HCT116 (cell line): ENCODE results near the gene PJA1. TPM values are rescaled to one million over a fixed set of nuclear protein-coding genes. Genes with fewer than 3 reads are reported as not detected.

Experiments used
- ATAC-seq: fragments of 200-7000 bp; cut with Tn5 transposase; 2 replicates; pipeline ENCODE4 v1.9.1; 2020; ENCODE audit warnings: mild to moderate bottlenecking, moderate library complexity
- BruUV-seq: library from RNA; stranded (reverse); fragments of 400-500 nt; replicated peaks from 2 replicates; lab custom pipeline; 2021; lab: Mats Ljungman, UMichigan
- CTCF ChIA-PET: fragments of 300-600 bp; sonication (Branson Sonifier 250); formaldehyde crosslinking; loops from one replicate; lab custom pipeline; 2021; ENCODE audit warnings: antibody characterized with exemption; lab: Charles Lee
- POLR2A ChIA-PET: fragments of 300-600, 350-600 bp; sonication (Branson Sonifier 250); formaldehyde crosslinking; loops from one replicate; lab custom pipeline; 2021; ENCODE audit warnings: antibody characterized with exemption; lab: Charles Lee
- RAD21 ChIA-PET, 2 experiments: fragments of 300-600 bp; sonication (Branson Sonifier 250); formaldehyde crosslinking; loops; one replicate each; lab custom pipeline; 2023; ENCODE audit warnings: low total read pairs in 2 of 2; ENCODE audit not compliant: uncharacterized antibody in 2 of 2, unreplicated experiment in 2 of 2, low non-redundant PET in 1 of 2; lab: Charles Lee
- DNase-seq: peaks from one replicate; pipeline ENCODE4 v3.0.0-alpha.2; 2010; ENCODE audit warnings: low read depth, low spot score
- H2AFZ ChIP-seq: fragments of 200-600 bp; shearing (Covaris generic), sonication (generic); 2 replicates; pipeline ENCODE4 v1.6.1; 2017; ENCODE audit warnings: low read depth, mixed run types, mixed read lengths, antibody characterized with exemption, low read length; ENCODE audit not compliant: poor library complexity, severe bottlenecking
- H3K27ac ChIP-seq: 2 replicates; pipeline ENCODE4 v1.5.1; 2012; ENCODE audit warnings: low read depth, low read length
- H3K27me3 ChIP-seq: fragments of 200-600 bp; sonication (generic); 2 replicates; pipeline ENCODE4 v1.6.1; 2016; ENCODE audit warnings: mixed run types, low read length, mixed read lengths; ENCODE audit not compliant: insufficient read depth
- H3K36me3 ChIP-seq, 2 experiments: fragments of 200-500 bp in 1 of 2; fragments of 200-600 bp in 1 of 2; sonication (Bioruptor generic) in 1 of 2; sonication (generic) in 1 of 2; 2 replicates each; pipeline versions ENCODE4 v1.5.1 to v1.6.1; 2014 to 2016; ENCODE audit warnings: low read length in 2 of 2, inconsistent platforms in 1 of 2, mixed read lengths in 1 of 2, mixed run types in 1 of 2; ENCODE audit not compliant: insufficient read depth in 2 of 2, control insufficient read depth in 1 of 2
- H3K4me1 ChIP-seq, 2 experiments: fragments of 200-600 bp in 1 of 2; sonication (generic) in 1 of 2; 2 replicates each; pipeline versions ENCODE4 v1.5.1 to v1.6.1; 2012 to 2017; ENCODE audit warnings: low read length in 2 of 2, inconsistent platforms in 1 of 2, mild to moderate bottlenecking in 1 of 2, mixed read lengths in 1 of 2, mixed run types in 1 of 2, moderate library complexity in 1 of 2; ENCODE audit not compliant: insufficient read depth in 2 of 2, control insufficient read depth in 1 of 2
- H3K4me2 ChIP-seq: fragments of 200-600 bp; sonication (generic); 2 replicates; pipeline ENCODE4 v1.6.1; 2017; ENCODE audit warnings: mixed run types, low read length, mixed read lengths
- H3K4me3 ChIP-seq, 2 experiments: fragments of 200-600 bp in 1 of 2; sonication (generic) in 1 of 2; replicated peaks in 1 of 2; 2 replicates each; pipeline ENCODE4 v1.5.1; 2011 to 2016; ENCODE audit warnings: low read length in 2 of 2, control low read depth in 1 of 2, low read depth in 1 of 2, mild to moderate bottlenecking in 1 of 2, mixed read lengths in 1 of 2, mixed run types in 1 of 2
- H3K79me2 ChIP-seq: fragments of 200-600 bp; sonication (generic); 2 replicates; pipeline ENCODE4 v1.6.1; 2017; ENCODE audit warnings: mild to moderate bottlenecking, mixed run types, low read length, moderate library complexity, mixed read lengths; ENCODE audit not compliant: insufficient read depth
- H3K9ac ChIP-seq: fragments of 200-600 bp; sonication (generic); 2 replicates; pipeline ENCODE4 v1.6.1; 2016; ENCODE audit warnings: low read length, mixed read lengths
- H3K9me2 ChIP-seq: fragments of 200-600 bp; sonication (generic), shearing (Covaris generic); 2 replicates; pipeline ENCODE4 v1.6.1; 2017; ENCODE audit warnings: mixed run types, mild to moderate bottlenecking, moderate library complexity; ENCODE audit not compliant: insufficient read depth
- H3K9me3 ChIP-seq, 2 experiments: fragments of 200-500 bp in 1 of 2; fragments of 200-600 bp in 1 of 2; sonication (Bioruptor generic) in 1 of 2; sonication (generic) in 1 of 2; 2 replicates each; pipeline ENCODE4 v1.6.1; 2014 to 2017; ENCODE audit warnings: low read length in 2 of 2, mixed read lengths in 2 of 2, inconsistent platforms in 1 of 2, low read depth in 1 of 2, mild to moderate bottlenecking in 1 of 2, mixed run types in 1 of 2, moderate library complexity in 1 of 2; ENCODE audit not compliant: control insufficient read depth in 1 of 2, insufficient read depth in 1 of 2
- H4K20me1 ChIP-seq: fragments of 200-600 bp; sonication (generic), shearing (Covaris generic); 2 replicates; pipeline ENCODE4 v1.6.1; 2017; ENCODE audit warnings: mixed run types, mild to moderate bottlenecking, moderate library complexity; ENCODE audit not compliant: insufficient read depth
- CBX3 ChIP-seq: IDR thresholded peaks from 2 replicates; pipeline ENCODE4 v1.6.1; 2012; ENCODE audit warnings: low read depth
- CEBPB ChIP-seq: IDR thresholded peaks from 2 replicates; pipeline ENCODE4 v1.6.1; 2012; ENCODE audit warnings: low read depth
- EZH2phosphoT487 ChIP-seq: fragments of 200-600 bp; IDR thresholded peaks from 2 replicates; pipeline ENCODE4 v1.6.1; 2018; ENCODE audit warnings: antibody characterized with exemption, borderline replicate concordance
- FOSL1 ChIP-seq: IDR thresholded peaks from 2 replicates; pipeline ENCODE4 v1.6.1; 2012; ENCODE audit warnings: low read depth
- JUND ChIP-seq: IDR thresholded peaks from 2 replicates; pipeline ENCODE4 v1.6.1; 2012
- POLR2A ChIP-seq: IDR thresholded peaks from 2 replicates; pipeline ENCODE4 v1.7.0; 2011; ENCODE audit warnings: borderline replicate concordance; ENCODE audit not compliant: insufficient read depth, insufficient read length; ENCODE audit errors: extremely low read depth
- POLR2AphosphoS5 ChIP-seq: IDR thresholded peaks from 2 replicates; pipeline ENCODE4 v1.6.1; 2011; ENCODE audit warnings: mild to moderate bottlenecking, low read depth, low read length, moderate library complexity
- SIN3A ChIP-seq: IDR thresholded peaks from 2 replicates; pipeline ENCODE4 v1.6.1; 2012; ENCODE audit warnings: low read depth
- SP1 ChIP-seq: IDR thresholded peaks from 2 replicates; pipeline ENCODE4 v1.6.1; 2012; ENCODE audit warnings: low read depth
- SRF ChIP-seq: IDR thresholded peaks from 2 replicates; pipeline ENCODE4 v1.6.1; 2012; ENCODE audit warnings: low read depth
- ZFX ChIP-seq: fragments of 450-650 bp; IDR thresholded peaks from 2 replicates; pipeline ENCODE4 v1.6.1; 2017
- intact Hi-C: fragments of 100-400 bp; cut with micrococcal nuclease; formaldehyde crosslinking; loops from 2 replicates; pipeline ENCODE4 v1.10.0; 2022
- total RNA-seq: library from RNA; stranded (reverse); gene quantifications from one replicate; pipeline ENCODE4 v1.2.1, GENCODE V29; 2021; ENCODE audit not compliant: unreplicated experiment
- TF ChIP-seq, protein P1 (sequence below): IDR thresholded peaks from 2 replicates; pipeline ENCODE4 v1.6.1; 2012
- TF ChIP-seq, protein P2 (sequence below): IDR thresholded peaks from 2 replicates; pipeline ENCODE4 v1.6.1; 2012; ENCODE audit warnings: low read depth
- TF ChIP-seq, protein P3 (sequence below): IDR thresholded peaks from 2 replicates; pipeline ENCODE4 v1.6.1; 2012

Gene PJA1
- total RNA-seq, 1 experiment from 2014 or later, result 15.7 TPM

DNA sequence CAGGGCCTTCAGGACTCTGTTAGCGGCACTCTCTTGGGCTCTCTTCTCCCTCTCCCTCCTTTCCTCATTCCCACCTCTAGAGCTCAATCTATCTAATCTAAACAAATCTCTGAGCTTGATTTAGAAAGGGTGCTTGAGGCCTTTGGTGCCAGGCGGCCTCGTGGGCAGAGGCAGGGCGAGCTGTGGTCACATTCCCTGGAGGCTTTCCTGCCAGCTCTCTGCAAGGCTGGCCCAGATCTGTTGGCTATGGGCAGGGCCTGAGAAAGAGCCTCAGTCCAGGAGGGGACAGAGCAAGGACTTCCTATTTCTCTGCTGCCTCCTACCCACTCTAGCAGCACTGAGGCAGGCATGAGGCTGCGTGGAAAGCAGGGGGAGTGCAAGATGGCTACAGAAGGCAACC is 38.6 kb downstream of the PJA1 start:
- RAD21 ChIA-PET, result no interaction called here
- DNase-seq, result no peak
- POLR2A ChIA-PET, result no interaction called here
- intact Hi-C loops, result no loop called here
- H3K9me3 ChIP-seq, result no peaks in the 10 kb centered on the region
- BruUV-seq, result no TSS peak
- H3K36me3 ChIP-seq, result no peaks in the 10 kb centered on the region
- no peaks in the 10 kb centered on the region for H3K79me2 ChIP-seq
- TF ChIP-seq, protein P1, sequence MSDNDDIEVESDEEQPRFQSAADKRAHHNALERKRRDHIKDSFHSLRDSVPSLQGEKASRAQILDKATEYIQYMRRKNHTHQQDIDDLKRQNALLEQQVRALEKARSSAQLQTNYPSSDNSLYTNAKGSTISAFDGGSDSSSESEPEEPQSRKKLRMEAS, result no peak
- TF ChIP-seq SIN3A (no peak), CEBPB (no peak), SP1 (no peak), JUND (no peak), POLR2AphosphoS5 (no peak), ZFX (no peak), FOSL1 (no peak), POLR2A (no peak), EZH2phosphoT487 (no peak), CBX3 (no peak), SRF (no peak)
- TF ChIP-seq, protein P2, sequence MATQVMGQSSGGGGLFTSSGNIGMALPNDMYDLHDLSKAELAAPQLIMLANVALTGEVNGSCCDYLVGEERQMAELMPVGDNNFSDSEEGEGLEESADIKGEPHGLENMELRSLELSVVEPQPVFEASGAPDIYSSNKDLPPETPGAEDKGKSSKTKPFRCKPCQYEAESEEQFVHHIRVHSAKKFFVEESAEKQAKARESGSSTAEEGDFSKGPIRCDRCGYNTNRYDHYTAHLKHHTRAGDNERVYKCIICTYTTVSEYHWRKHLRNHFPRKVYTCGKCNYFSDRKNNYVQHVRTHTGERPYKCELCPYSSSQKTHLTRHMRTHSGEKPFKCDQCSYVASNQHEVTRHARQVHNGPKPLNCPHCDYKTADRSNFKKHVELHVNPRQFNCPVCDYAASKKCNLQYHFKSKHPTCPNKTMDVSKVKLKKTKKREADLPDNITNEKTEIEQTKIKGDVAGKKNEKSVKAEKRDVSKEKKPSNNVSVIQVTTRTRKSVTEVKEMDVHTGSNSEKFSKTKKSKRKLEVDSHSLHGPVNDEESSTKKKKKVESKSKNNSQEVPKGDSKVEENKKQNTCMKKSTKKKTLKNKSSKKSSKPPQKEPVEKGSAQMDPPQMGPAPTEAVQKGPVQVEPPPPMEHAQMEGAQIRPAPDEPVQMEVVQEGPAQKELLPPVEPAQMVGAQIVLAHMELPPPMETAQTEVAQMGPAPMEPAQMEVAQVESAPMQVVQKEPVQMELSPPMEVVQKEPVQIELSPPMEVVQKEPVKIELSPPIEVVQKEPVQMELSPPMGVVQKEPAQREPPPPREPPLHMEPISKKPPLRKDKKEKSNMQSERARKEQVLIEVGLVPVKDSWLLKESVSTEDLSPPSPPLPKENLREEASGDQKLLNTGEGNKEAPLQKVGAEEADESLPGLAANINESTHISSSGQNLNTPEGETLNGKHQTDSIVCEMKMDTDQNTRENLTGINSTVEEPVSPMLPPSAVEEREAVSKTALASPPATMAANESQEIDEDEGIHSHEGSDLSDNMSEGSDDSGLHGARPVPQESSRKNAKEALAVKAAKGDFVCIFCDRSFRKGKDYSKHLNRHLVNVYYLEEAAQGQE, result no peak
- TF ChIP-seq, protein P3, sequence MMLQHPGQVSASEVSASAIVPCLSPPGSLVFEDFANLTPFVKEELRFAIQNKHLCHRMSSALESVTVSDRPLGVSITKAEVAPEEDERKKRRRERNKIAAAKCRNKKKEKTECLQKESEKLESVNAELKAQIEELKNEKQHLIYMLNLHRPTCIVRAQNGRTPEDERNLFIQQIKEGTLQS, result no peak
- no peak overlapping the region for H3K9ac ChIP-seq
- no peak overlapping the region for H3K27ac ChIP-seq
- no peaks in the 10 kb centered on the region for H3K4me1 ChIP-seq
- H3K4me3 ChIP-seq, result no peak overlapping the region
- no peaks in the 10 kb centered on the region for H3K9me2 ChIP-seq
- CTCF ChIA-PET, result no interaction called here
- no peaks in the 10 kb centered on the region for H3K27me3 ChIP-seq
- no peak overlapping the region for H3K4me2 ChIP-seq
- H2AFZ ChIP-seq, result no peak overlapping the region
- H4K20me1 ChIP-seq, result no peaks in the 10 kb centered on the region
- ATAC-seq, result no peak
